B cell (primary cell): ENCODE results near the gene CCL8. TPM values are rescaled to one million over a fixed set of nuclear protein-coding genes. Genes with fewer than 3 reads are reported as not detected.

Experiments
- ATAC-seq: fragments of 200-7000 bp; cut with Tn5 transposase; one replicate; pipeline ENCODE4 v1.10.0; 2021; ENCODE audit warnings: low read depth, mild to moderate bottlenecking, moderate number of reproducible peaks, moderate library complexity
- CTCF ChIA-PET: fragments of 350-600 bp; sonication (Branson Sonifier 250); formaldehyde crosslinking; loops from one replicate; lab custom pipeline; 2021; ENCODE audit warnings: antibody characterized with exemption, inconsistent platforms; lab: Charles Lee
- POLR2A ChIA-PET: fragments of 350-600 bp; sonication (Branson Sonifier 250); formaldehyde crosslinking; loops from one replicate; lab custom pipeline; 2021; ENCODE audit warnings: antibody characterized with exemption; lab: Charles Lee
- DNase-seq: peaks from one replicate; pipeline ENCODE4 v3.0.0; 2013
- H2AFZ ChIP-seq: 2 replicates; pipeline ENCODE4 v1.6.1; 2012; ENCODE audit warnings: mild to moderate bottlenecking, low read depth, low read length; ENCODE audit not compliant: insufficient read depth, poor library complexity, severe bottlenecking
- H3K27ac ChIP-seq, 2 donors: 1 replicate in 1 of 2; 2 replicates in 1 of 2; pipeline ENCODE4 v1.5.1; 2012 to 2013; ENCODE audit warnings: low read length in 2 of 2, mild to moderate bottlenecking in 2 of 2, moderate library complexity in 1 of 2
- H3K27me3 ChIP-seq, 4 experiments: fragments of 200-600 bp in 1 of 4; sonication (generic) in 1 of 4; replicated peaks in 1 of 4; 1 replicate in 2 of 4; 2 replicates in 2 of 4; pipeline versions ENCODE4 v1.6.1 to v1.7.0; 2013 to 2016; ENCODE audit warnings: low read length in 3 of 4, mild to moderate bottlenecking in 2 of 4, mixed read lengths in 1 of 4, moderate library complexity in 1 of 4; ENCODE audit not compliant: insufficient read depth in 4 of 4, control insufficient read depth in 3 of 4; ENCODE audit errors: control extremely low read depth in 1 of 4
- H3K36me3 ChIP-seq, 2 experiments: replicated peaks in 1 of 2; 1 replicate in 1 of 2; 2 replicates in 1 of 2; pipeline versions ENCODE4 v1.6.1 to v1.7.1; 2013; ENCODE audit warnings: low read length in 1 of 2; ENCODE audit not compliant: insufficient read depth in 2 of 2, control insufficient read depth in 1 of 2; ENCODE audit errors: control extremely low read depth in 1 of 2, extremely low read depth in 1 of 2
- H3K4me1 ChIP-seq, 2 donors: fragments of 200-600 bp in 1 of 2; sonication (generic) in 1 of 2; 1 replicate in 1 of 2; 2 replicates in 1 of 2; pipeline versions ENCODE4 v1.5.1 to v1.6.1; 2013 to 2017; ENCODE audit warnings: low read length in 2 of 2; ENCODE audit not compliant: control insufficient read depth in 2 of 2, insufficient read depth in 2 of 2
- H3K4me2 ChIP-seq: replicated peaks from 2 replicates; pipeline ENCODE3; 2012; ENCODE audit warnings: mild to moderate bottlenecking, low read depth, low read length; ENCODE audit not compliant: poor library complexity, severe bottlenecking
- H3K4me3 ChIP-seq, 5 experiments: fragments of 200-600 bp in 1 of 5; sonication (generic) in 1 of 5; 1 replicate in 3 of 5; 2 replicates in 2 of 5; pipeline versions ENCODE4 v1.5.1 to v1.7.0; 2011 to 2016; ENCODE audit warnings: low read length in 4 of 5, mild to moderate bottlenecking in 4 of 5, low read depth in 2 of 5, control low read depth in 1 of 5, moderate library complexity in 1 of 5; ENCODE audit not compliant: insufficient read depth in 1 of 5; ENCODE audit errors: control extremely low read depth in 1 of 5, extremely low read depth in 1 of 5
- H3K79me2 ChIP-seq: fragments of 200-600 bp; sonication (generic); one replicate; pipeline ENCODE4 v1.6.0; 2016; ENCODE audit warnings: low read length; ENCODE audit not compliant: control insufficient read depth, insufficient read depth
- H3K9ac ChIP-seq: fragments of 200-600 bp; sonication (generic); 2 replicates; pipeline ENCODE4 v1.6.1; 2017; ENCODE audit warnings: mild to moderate bottlenecking, low read length, moderate library complexity
- H3K9me3 ChIP-seq, 3 donors: one replicate each; pipeline versions ENCODE4 v1.6.1 to v1.7.1; 2013; ENCODE audit warnings: low read length in 2 of 3; ENCODE audit not compliant: control insufficient read depth in 2 of 3, insufficient read depth in 1 of 3; ENCODE audit errors: control extremely low read depth in 1 of 3
- H4K20me1 ChIP-seq: 2 replicates; pipeline ENCODE4 v1.6.0; 2012; ENCODE audit warnings: mild to moderate bottlenecking, low read length; ENCODE audit not compliant: insufficient read depth, control insufficient read depth, poor library complexity, severe bottlenecking
- H3K27ac Mint-ChIP-seq: one replicate; pipeline ENCODE4 v1.8.0; 2021; ENCODE audit warnings: mixed read lengths
- H3K27me3 Mint-ChIP-seq: one replicate; pipeline ENCODE4 v1.8.0; 2021; ENCODE audit warnings: mixed read lengths
- H3K4me1 Mint-ChIP-seq: one replicate; pipeline ENCODE4 v1.8.0; 2021; ENCODE audit warnings: mixed read lengths
- H3K4me3 Mint-ChIP-seq: one replicate; pipeline ENCODE4 v1.8.0; 2021; ENCODE audit warnings: mixed read lengths
- H3K9me3 Mint-ChIP-seq: one replicate; pipeline ENCODE4 v1.8.0; 2022; ENCODE audit warnings: mixed read lengths; ENCODE audit not compliant: insufficient read depth
- CTCF ChIP-seq: fragments of 200-600 bp; IDR thresholded peaks from one replicate; pipeline ENCODE4 v1.8.0; 2022; ENCODE audit warnings: antibody characterized with exemption, mild to moderate bottlenecking
- EZH2 ChIP-seq: IDR thresholded peaks from 2 replicates; pipeline ENCODE4 v1.6.1; 2012; ENCODE audit warnings: borderline replicate concordance, low read depth, mild to moderate bottlenecking, moderate library complexity, low read length; ENCODE audit not compliant: insufficient read depth, poor library complexity, severe bottlenecking
- WGBS: methylation state at CpG from one replicate; pipeline ENCODE4 v1.1.5; 2013; ENCODE audit warnings: missing lambda C conversion rate; ENCODE audit not compliant: insufficient coverage; 5-methylcytosine and 5-hydroxymethylcytosine counted together
- intact Hi-C: fragments of 100-400 bp; cut with micrococcal nuclease; formaldehyde crosslinking; loops from one replicate; pipeline ENCODE4 v1.10.0; 2022
- polyA plus RNA-seq: library from polyadenylated mRNA; depleted of rRNA; stranded (reverse); fragments of >200 nt; gene quantifications from 2 replicates; pipeline ENCODE4 v1.2.3, GENCODE V29; 2012
- total RNA-seq, 2 donors: library from RNA; stranded (reverse); fragments of 120-200 nt in 1 of 2; gene quantifications; 1 replicate in 1 of 2; 2 replicates in 1 of 2; pipeline versions ENCODE4 v1.2.3 to v1.2.4, GENCODE V29; 2013 to 2022

The CCL8 gene
- total and polyA plus RNA-seq, 2 donors (not counting 1 experiment from before 2014, with no cell fraction given) = not detected

- TF ChIP-seq EZH2 = no peak
- TF ChIP-seq CTCF = no peak
- ChIA-PET POLR2A (no interaction called here), CTCF (no interaction called here)
- H3K4me3 Mint-ChIP-seq = no peak overlapping the region
- H3K27me3 Mint-ChIP-seq = peaks cover 37% of the 10 kb centered on the region
- no peak for ATAC-seq
- Histone ChIP-seq H3K27ac (no peak overlapping the region), H3K9ac (no peak overlapping the region), H3K4me1 (no peaks in the 10 kb centered on the region), H4K20me1 (no peaks in the 10 kb centered on the region), H2AFZ (no peak overlapping the region), H3K4me3 (no peak overlapping the region), H3K36me3 (no peaks in the 10 kb centered on the region), H3K4me2 (no peak overlapping the region), H3K79me2 (no peaks in the 10 kb centered on the region), H3K27me3 (peaks cover 0 to 5% (median 0%) of the 10 kb centered on the region in 4 experiments), H3K9me3 (no peaks in the 10 kb centered on the region)
- H3K4me1 Mint-ChIP-seq = no peaks in the 10 kb centered on the region
- intact Hi-C loops = no loop called here
- no peak for DNase-seq
- 71% methylated on average over 2 of the region's 6 CpGs for WGBS
- no peak overlapping the region for H3K27ac Mint-ChIP-seq
- peaks cover 3% of the 10 kb centered on the region for H3K9me3 Mint-ChIP-seq
These were observed 27.4 kb upstream of the CCL8 start for GRCh38 chr17:34291721-34292348.

DNA sequence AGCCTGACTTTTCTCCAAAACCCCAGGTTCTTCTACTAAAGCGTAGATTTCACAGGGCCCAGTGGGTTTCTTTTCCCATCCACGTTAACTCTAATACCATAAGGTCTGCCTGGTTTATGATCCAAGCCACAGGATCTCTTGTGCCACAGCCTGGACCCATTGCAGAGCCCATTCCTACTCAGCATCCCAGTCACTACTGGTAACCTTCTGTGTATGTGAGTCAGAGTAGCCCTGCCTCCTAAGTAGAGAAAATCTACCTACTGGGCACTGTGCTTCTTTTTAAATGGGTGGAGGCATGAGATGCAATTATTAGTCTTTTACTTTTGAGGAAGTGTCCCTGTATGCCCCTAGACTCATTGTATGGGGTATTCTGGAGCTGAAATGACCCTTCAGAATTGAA, 20.2 kb upstream of the CCL8 start:
- H3K27ac ChIP-seq = no peak overlapping the region
- H3K9me3 ChIP-seq = no peaks in the 10 kb centered on the region
- no peak for TF ChIP-seq EZH2
- no peak for TF ChIP-seq CTCF
- Mint-ChIP-seq H3K27me3 (peaks cover 27% of the 10 kb centered on the region), H3K4me1 (peaks cover 13% of the 10 kb centered on the region), H3K4me3 (no peak overlapping the region), H3K9me3 (no peaks in the 10 kb centered on the region), H3K27ac (no peak overlapping the region)
- intact Hi-C loops = no loop called here
- no peak overlapping the region for H3K4me2 ChIP-seq
- WGBS = 100% methylated on average over 1 of the region's 2 CpGs
- peaks cover 0 to 12% (median 0%) of the 10 kb centered on the region in 4 experiments for H3K27me3 ChIP-seq
- ATAC-seq = no peak
- peaks cover 6 to 9% of the 10 kb centered on the region in 2 donors for H3K4me1 ChIP-seq
- ChIA-PET CTCF (no interaction called here), POLR2A (no interaction called here)
- H2AFZ ChIP-seq = no peak overlapping the region
- no peak for DNase-seq
- H4K20me1 ChIP-seq = no peaks in the 10 kb centered on the region
- H3K36me3 ChIP-seq = no peaks in the 10 kb centered on the region
- no peak overlapping the region for H3K9ac ChIP-seq
- H3K4me3 ChIP-seq = no peak overlapping the region
- H3K79me2 ChIP-seq = no peaks in the 10 kb centered on the region
